GM15510 (cell line): ENCODE results near the gene SPTBN5.

ENCODE experiments used
- POLR2A ChIP-seq: IDR thresholded peaks from 3 replicates; pipeline ENCODE4 v1.6.1; 2011; ENCODE audit warnings: borderline replicate concordance; ENCODE audit not compliant: insufficient read length; ENCODE audit errors: extremely low read depth

SPTBN5 gene

DNA sequence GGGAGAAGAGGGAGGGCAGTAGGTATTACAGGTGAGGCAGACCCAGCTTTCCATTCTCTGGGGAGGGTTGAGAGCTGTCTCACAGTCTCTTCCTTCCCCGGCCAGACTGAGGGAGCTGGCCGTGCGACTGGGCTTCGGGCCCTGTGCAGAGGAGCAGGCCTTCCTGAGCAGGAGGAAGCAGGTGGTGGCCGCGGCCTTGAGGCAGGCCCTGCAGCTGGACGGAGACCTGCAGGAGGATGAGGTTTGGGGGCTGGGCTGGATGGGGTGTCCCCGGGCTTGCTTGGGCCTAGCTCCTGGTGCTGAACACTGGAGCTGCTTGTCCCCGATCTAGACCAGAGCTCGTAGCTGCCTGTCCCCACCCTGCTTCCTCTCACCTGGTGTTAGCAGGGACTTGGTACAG, 50.3 kb downstream of the SPTBN5 start:
- TF ChIP-seq POLR2A: no peak

DNA sequence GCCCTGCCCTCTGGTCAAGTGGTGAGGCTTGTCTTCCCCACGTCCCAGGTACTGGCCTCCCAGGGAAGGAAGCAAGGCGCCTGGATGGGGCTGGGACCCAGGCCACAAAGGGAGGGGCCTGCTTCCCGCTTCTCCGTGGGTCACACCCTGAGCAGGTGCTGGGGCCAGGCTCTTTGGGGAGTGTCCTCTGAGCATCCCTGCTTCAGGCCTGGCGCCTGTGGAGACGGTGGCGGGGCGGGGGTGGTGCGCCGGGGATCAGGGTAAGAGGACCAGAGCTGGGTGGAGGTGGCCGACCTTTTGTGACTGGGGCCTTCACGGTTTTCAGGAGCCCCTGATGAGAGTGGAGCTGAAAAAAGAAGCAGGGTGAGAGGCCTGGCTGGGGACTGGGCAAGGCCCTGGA, 51.6 kb downstream of the SPTBN5 start:
- TF ChIP-seq POLR2A: no peak

DNA sequence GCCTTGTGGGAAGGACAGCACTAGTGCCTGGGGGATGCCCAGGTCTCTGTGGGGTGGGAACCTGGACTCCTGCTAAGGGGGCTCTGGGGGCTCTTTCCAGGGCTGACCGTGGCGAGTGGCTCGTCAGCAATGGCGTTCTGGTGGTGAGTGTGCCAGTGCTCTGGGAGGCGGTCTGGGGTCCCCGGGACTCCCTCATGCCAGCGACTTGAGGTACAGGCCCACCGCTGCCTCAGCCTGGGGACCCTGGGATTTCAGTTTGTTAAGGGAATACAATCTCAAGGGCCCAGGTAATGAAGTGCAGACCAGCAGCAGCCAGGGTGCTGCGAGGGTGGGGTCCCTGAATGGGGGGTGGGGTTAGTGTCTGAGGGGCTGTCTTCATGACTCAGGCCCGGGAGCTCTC, 52.7 kb downstream of the SPTBN5 start:
- no peak for TF ChIP-seq POLR2A

DNA sequence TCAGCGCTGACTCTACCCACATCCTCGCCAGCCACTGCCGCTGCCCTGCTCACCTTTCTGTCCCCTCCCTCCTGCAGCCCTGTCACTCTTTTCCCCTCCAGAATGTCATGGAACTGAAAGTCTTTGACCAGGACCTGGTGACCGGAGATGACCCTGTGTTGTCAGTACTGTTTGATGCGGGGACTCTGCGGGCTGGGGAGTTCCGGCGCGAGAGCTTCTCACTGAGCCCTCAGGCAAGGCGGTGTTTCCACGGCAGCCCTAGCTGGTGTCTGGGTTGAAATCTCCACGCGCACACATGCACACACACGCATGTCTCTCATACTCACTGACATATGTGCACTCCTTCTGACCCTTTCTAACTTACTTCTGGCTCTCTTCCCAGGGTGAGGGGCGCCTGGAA, 53.2 kb downstream of the SPTBN5 start:
- TF ChIP-seq POLR2A: no peak

DNA sequence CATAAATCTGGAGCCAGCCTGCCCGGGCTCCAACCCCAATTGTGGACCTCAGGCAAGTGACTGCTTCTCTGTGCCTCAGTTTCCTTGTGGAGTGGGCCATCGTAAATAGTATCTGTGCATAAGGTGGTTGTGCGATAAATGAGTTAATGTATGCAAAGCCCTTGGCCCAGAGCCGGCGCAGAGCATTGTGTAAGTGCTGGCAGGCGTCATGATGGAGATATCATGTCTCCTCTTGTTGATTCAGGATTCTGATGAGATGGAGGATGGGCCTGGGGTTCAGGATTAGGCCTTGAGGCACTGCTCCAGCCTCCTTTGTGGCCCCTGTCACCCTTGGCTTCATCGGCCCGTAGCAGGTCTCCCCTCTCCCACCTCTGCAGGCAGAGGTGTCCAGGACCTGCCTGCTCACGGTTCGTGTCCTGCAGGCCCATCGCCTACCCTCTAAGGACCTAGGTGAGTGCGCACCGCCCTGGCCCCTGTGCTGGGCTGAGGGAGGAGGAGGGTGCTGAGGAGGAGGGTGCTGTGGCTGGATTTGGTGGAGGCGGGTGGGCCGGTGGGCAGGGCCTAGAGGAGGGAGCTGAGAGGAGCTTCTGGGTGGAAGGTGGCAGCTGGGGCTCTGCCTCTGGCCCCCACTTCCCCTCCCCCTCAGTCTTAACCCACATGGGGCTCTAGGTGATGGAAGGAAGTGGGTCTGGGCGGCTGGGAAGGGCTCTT, 53.9 kb downstream of the SPTBN5 start:
- TF ChIP-seq POLR2A: no peak

DNA sequence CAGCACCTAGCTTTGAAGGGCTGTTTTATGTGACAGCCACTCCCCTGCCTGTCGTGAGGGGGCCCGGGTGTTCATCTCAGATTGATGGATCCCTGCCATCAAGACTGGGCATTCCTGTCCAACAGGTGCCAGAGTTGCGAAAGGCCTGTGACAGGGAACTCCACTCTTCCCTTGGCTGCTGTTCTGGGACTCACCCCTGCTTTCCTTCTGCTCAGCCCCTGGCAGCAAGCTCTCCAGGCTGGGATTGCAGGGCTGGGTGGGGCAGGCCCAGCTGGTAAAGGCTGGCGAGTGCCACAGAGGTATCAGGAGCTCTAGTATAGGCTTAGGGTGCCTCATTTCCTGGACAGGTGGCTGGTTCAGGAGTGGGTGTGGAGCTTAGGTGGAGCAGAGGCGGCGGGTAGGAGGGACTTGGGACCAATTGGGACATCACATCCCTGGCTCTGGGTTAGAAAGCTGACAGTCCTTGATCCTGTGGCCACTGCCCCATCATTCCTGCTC, 55.4 kb downstream of the SPTBN5 start, which contains the start of gene PLA2G4B:
Gene PLA2G4B, plus strand, starts transcription at position 448 of the 498 bp plus-strand sequence. CDS start 67 bp downstream, outside the sequence.
- TF ChIP-seq POLR2A: no peak

DNA sequence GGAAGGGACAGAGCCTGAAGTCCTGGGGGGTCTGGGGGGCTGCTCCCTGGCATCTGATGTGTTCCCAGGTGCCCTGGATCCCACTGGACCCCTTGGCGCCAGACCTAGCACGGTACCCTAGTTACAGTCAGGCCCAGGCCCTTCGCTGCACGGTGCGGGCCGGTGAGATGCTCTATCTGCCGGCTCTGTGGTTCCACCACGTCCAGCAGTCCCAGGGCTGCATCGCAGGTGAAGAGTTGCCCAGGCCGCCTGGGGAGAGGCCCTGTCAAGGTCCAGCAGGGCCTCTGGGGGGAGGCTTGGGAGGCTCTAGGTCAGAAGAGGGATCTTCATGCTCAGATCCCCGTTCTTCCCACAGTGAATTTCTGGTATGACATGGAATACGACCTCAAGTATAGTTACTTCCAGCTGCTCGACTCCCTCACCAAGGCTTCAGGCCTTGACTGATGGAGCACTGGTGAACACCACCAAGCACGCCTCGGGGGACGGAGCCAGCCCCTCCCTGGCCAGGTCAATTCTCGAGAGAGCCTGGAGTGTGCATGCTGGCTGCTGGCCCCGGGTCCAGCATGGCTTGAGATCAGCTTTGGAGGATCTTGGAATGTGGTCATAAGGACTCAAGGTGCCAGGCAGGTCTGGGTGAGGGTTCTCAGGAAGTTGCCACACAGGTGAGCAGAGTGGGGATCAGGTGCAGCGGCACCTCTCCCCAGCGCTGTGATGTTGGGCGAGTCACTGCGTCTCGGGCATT, 57.0 kb downstream of the SPTBN5 start:
- no peak for TF ChIP-seq POLR2A

DNA sequence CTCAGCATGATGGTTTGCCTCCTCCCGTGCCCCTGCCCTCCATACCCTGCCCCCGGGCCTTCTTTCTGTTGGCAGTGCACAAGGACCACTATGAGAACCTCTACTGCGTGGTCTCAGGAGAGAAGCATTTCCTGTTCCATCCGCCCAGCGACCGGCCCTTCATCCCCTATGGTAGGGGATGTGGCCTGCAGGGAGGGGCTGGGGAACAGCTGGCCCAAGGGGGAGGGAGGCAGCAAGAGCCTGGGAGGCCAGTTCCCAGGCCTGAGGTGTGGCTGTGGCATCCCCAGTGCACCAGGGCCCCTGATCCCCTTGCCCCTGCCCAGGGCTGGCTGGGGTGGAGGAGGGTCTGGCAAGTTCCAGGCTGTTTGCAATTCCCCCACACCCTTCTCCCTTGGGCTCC, 57.8 kb downstream of the SPTBN5 start:
- TF ChIP-seq POLR2A: no peak

DNA sequence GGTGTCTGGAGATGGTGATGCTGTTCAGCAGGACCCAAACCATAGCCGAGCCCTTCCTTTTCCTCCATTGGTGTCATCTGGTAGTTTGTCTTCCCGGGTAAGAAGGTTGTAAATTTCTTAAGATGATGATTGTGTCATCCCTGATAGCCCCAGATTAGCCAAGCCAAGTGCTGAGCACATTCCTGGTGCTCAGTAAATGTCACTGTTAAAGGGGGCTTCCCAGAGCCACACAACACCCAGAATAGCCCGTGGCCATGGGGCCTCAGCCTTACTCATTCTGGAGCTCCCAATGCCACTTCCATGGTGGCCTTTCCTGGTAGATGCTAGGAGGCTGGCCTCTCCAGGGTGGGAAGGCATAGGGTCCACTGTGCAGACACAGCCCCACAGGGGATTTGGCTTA, 59.8 kb downstream of the SPTBN5 start:
- no peak for TF ChIP-seq POLR2A

DNA sequence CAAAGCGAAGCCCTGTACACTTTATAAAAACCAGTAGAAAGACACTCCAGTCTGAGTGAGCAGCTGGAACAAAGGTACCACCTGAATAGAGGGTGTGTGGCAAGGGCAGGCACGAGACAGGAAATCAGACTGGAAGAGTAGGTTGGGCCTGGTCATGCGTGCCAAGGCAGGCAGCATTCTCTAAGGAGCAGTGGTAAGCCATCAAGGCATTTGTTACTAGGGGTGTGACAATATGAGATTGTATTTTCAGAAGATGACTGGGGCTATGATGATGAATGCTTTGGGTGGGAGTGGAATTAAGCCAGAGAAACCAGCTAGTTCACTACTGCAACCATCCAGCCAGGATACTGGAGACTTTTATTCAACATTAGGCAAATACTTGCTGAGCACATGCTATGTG, 61.0 kb downstream of the SPTBN5 start:
- no peak for TF ChIP-seq POLR2A

DNA sequence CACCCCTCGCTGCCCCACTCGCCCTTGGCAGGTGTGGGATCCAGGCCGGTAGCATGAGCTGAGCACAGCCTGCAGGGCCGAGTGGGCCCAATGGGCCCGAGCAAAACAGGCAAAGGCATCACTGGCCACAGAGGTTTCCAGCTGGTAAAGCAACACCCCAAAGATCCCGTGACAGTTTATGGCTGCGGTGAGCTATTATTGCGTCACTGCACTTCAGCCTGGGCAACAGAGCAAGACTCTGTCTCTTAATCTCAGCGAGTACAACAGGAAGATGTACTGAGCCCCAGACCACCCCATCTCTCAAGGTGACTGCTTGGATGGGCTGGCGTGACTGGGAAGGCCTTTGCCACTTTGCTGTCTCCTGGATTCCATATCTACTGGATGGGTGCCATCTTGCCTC, 61.6 kb downstream of the SPTBN5 start:
- no peak for TF ChIP-seq POLR2A

DNA sequence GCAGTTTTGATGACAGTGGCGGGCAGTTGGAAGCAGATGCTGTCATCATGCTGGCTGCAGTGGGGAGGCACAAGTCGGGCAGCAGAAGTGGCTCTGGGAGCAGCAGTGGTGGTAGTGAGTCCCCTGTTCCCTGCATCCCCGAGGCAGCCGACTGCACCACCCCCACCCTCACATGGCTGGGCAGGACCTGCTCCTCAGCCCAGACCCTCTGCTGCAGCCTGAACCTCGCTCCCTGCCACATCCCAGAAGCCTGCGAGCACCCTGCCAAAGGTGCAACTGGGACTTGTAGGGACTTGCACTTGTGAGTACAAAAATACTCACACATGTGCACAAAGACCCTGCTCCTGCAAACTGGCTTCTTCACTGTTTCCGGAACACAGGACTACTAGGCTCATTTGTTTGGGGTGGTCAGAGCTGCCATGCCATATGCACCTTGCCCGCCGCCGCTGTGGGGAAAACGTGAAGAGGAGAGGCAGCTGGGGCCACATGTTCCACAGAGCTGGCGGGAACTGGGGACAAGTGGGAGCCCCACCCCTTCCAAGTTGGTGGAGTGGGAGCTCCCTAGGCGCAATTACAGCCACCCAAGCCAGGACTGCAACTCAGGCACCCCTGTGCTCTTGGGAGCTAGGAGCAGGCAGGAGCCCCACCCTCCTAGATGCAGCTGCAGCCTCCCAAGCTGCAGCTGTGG, 63.8 kb downstream of the SPTBN5 start:
- no peak for TF ChIP-seq POLR2A

DNA sequence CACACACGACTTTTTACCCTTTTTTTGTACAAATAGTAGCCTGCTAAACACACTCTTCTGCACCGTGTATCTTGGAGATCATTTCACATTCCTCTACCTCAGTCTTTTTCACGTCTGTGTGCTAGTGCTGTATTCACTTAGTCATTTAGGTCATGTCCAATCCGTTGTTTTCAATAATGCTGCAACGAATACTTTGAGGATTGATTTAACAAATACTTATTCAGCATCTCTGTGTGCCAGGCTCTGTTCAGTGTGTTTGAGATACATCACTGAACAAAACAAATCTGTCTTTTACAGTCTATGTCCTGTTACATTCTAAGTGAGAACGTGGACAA, 65.1 kb downstream of the SPTBN5 start:
- no peak for TF ChIP-seq POLR2A

DNA sequence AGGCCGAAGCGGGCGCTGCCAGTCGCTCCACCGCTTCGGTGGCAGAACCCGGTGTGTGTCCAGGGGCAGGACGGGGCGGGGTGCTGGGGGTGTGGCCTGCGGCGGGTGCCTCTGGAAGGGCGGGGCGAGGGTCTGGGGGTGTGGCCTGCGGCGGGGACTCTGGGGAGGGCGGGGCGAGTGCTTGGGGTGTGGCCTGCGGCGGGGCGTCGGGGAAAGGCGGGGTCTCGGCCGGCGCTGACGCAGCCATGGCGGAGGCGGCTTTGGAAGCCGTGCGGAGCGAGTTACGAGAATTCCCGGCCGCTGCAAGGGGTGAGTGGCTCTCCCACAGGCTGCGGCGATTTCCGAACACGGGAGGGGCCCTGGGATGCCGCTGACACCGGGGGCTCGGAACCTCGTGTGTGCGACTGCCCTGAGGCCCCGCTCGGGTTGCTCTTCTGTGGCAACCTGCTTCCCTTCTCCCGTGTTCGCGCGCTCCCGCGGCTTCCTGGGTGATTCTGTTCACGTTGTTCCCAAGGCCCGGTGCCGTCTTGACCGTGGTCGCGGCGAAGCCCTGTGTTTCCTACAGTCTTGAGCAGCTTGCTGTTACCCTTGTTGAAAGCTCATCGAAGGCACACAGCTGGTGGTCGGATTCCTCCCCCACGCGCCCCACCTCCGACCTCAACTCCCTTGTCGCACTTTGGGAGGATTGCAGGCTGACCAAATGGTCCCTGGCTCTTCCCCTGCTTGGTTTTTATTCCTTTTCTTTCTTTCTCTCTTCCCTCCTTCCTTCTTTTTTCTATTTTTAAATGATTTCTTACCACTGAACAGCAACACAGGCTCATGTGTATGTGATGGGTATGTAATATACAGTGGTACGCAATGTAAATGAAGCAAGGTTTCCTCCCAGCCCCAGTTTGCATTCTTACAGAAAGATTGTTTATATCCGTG, 65.7 kb downstream of the SPTBN5 start, which contains the start of gene JMJD7:
Gene JMJD7, plus strand, starts transcription at position 213 of the 927 bp plus-strand sequence. Its CDS starts 33 bp downstream, at position 246.
- TF ChIP-seq POLR2A: peak; percentile 77
